ENCODE results near the gene P2RY14.

DNA sequence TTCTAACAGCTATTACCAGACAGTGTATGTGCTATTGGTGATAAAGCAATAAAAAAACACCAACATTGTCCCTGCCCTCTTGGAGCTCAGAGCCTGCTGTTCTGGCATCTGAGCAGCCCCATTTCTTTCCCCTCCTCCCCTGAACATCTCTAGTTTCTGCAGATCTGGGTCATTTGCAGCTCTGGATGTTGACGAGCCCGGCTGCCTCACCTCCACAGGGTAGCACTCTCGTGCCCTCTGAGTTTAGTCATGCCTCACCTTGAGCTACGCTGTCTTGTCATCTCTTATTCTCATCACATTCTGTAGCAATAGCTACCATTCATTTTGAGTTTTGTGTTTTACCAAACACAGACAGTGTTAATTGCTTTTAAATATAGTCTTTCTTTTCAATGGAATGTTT is 45.4 kb downstream of the P2RY14 start:
- TF ChIP-seq CTCF (IDR thresholded peaks at IDR 0.05) (no peak), POLR2A (IDR thresholded peaks at IDR 0.05) (no peak)
